Testis (tissue), 2 donors: ENCODE results near the gene REC114.

Experiments used
- CTCF ChIP-seq, 3 experiments: fragments of 450-650 bp in 2 of 3; fragments of 200-600 bp in 1 of 3; sonication (generic) in 1 of 3; IDR thresholded peaks; one replicate each; pipeline ENCODE4 v1.5.1; 2016 to 2019; ENCODE audit warnings: antibody characterized with exemption in 3 of 3, mild to moderate bottlenecking in 2 of 3, moderate library complexity in 1 of 3
- POLR2A ChIP-seq: fragments of 450-650 bp; IDR thresholded peaks from one replicate; pipeline ENCODE4 v1.6.1; 2017; ENCODE audit warnings: antibody characterized with exemption, mild to moderate bottlenecking, moderate library complexity

- TF ChIP-seq CTCF (IDR thresholded peaks at IDR 0.05) (no peak), POLR2A (no peak)
These were observed 76.1 kb downstream of the REC114 start for GRCh38 chr15:73518876-73519733.
